Calu3 (cell line): ENCODE results near the gene OR10C1. TPM values are rescaled to one million over a fixed set of nuclear protein-coding genes. Genes with fewer than 3 reads are reported as not detected.
"Not testable (repeated sequence)": the region's sequence is repeated elsewhere in the genome, so short reads cannot be mapped to it uniquely, and the experiment has no call there.

Source experiments
- BruUV-seq: library from RNA; stranded (reverse); fragments of 400-500 nt; replicated peaks from 2 replicates; lab custom pipeline; 2021; lab: Mats Ljungman, UMichigan
- CTCF ChIA-PET: fragments of 300-600 bp; sonication (Branson Sonifier 250); formaldehyde crosslinking; loops from one replicate; lab custom pipeline; 2022; ENCODE audit warnings: antibody characterized with exemption; lab: Charles Lee
- DNase-seq: peaks from one replicate; pipeline ENCODE4 v3.0.0; 2022
- H3K27ac Mint-ChIP-seq: one replicate; pipeline ENCODE4 v1.8.0; 2022; ENCODE audit warnings: mixed read lengths; ENCODE audit not compliant: unreplicated experiment
- H3K27me3 Mint-ChIP-seq: one replicate; pipeline ENCODE4 v1.8.0; 2022; ENCODE audit warnings: mixed read lengths; ENCODE audit not compliant: unreplicated experiment
- H3K36me3 Mint-ChIP-seq: one replicate; pipeline ENCODE4 v1.8.0; 2022; ENCODE audit warnings: mild to moderate bottlenecking, moderate library complexity, mixed read lengths; ENCODE audit not compliant: insufficient read depth, unreplicated experiment
- H3K4me1 Mint-ChIP-seq: one replicate; pipeline ENCODE4 v1.8.0; 2022; ENCODE audit warnings: mild to moderate bottlenecking, low read depth, mixed read lengths; ENCODE audit not compliant: unreplicated experiment
- H3K4me3 Mint-ChIP-seq: one replicate; pipeline ENCODE4 v1.8.0; 2022; ENCODE audit warnings: mild to moderate bottlenecking, low read depth, moderate library complexity, mixed read lengths; ENCODE audit not compliant: unreplicated experiment
- H3K9me3 Mint-ChIP-seq: one replicate; pipeline ENCODE4 v1.8.0; 2022; ENCODE audit warnings: low read depth, mixed read lengths; ENCODE audit not compliant: unreplicated experiment
- intact Hi-C: fragments of 100-400 bp; cut with micrococcal nuclease; formaldehyde crosslinking; loops from one replicate; pipeline ENCODE4 v1.10.0; 2022; ENCODE audit not compliant: unreplicated experiment
- total RNA-seq: library from RNA; stranded (reverse); gene quantifications from 2 replicates; pipeline ENCODE4 v1.2.3, GENCODE V29; 2022
- TF ChIP-seq, protein P1 (sequence below): fragments of 200-600 bp; IDR thresholded peaks from one replicate; pipeline ENCODE4 v1.8.0; 2022; ENCODE audit warnings: antibody characterized with exemption; ENCODE audit not compliant: unreplicated experiment

Gene OR10C1
- total RNA-seq, 1 experiment from 2014 or later = not detected

DNA sequence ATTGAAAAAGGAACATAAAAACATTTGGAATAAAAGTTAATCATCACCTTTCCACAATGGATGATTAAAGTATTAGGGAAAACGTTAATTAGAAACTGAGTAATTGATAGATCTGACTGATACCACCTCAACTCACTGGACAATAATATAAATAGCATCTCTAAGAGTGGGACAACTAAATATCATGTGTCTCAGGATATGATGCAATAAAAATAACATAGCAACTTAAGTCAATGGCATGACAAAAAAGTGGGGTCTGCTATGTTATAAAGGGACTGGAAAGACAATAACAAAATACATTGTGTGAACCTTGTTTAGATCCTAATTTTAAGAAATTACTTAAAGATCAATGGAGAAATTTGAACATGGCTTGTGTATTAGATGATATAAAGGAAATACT lies 14.0 kb upstream of the OR10C1 start:
- Mint-ChIP-seq H3K4me3 (no peak overlapping the region), H3K27me3 (no peaks in the 10 kb centered on the region), H3K4me1 (no peaks in the 10 kb centered on the region), H3K9me3 (no peaks in the 10 kb centered on the region), H3K36me3 (no peaks in the 10 kb centered on the region), H3K27ac (no peak overlapping the region)
- TF ChIP-seq, protein P1, sequence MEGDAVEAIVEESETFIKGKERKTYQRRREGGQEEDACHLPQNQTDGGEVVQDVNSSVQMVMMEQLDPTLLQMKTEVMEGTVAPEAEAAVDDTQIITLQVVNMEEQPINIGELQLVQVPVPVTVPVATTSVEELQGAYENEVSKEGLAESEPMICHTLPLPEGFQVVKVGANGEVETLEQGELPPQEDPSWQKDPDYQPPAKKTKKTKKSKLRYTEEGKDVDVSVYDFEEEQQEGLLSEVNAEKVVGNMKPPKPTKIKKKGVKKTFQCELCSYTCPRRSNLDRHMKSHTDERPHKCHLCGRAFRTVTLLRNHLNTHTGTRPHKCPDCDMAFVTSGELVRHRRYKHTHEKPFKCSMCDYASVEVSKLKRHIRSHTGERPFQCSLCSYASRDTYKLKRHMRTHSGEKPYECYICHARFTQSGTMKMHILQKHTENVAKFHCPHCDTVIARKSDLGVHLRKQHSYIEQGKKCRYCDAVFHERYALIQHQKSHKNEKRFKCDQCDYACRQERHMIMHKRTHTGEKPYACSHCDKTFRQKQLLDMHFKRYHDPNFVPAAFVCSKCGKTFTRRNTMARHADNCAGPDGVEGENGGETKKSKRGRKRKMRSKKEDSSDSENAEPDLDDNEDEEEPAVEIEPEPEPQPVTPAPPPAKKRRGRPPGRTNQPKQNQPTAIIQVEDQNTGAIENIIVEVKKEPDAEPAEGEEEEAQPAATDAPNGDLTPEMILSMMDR = no peak
- DNase-seq = no peak
- BruUV-seq = no TSS peak
- CTCF ChIA-PET = interaction anchor here (1.0 to 1.2 kb wide), 2 partner anchors 102 to 1283 kb away, joined by 3 read pairs; partner anchors contain the start of gene ZKSCAN8
- intact Hi-C loops = no loop called here

DNA sequence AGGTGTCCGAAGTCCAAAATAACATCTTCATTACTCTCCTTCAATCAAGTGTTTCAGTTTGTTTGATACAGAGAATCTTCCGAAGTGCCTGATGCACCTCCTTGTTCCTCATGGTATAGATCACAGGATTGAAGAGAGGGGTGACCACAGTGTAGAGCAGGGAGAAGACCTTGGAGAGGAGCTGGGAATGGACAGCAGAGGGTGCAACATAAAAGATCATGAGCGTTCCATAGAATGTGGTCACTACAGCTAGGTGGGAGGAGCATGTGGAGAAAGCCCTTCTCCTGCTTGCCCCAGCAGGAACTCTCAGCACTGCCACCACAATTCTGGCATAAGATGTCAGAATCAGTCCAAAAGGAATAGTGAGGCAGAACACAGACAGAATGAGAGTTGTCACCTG lies 12.5 kb upstream of the OR10C1 start:
- Mint-ChIP-seq H3K36me3 (no peaks in the 10 kb centered on the region), H3K27me3 (no peaks in the 10 kb centered on the region), H3K4me1 (no peaks in the 10 kb centered on the region), H3K4me3 (no peak overlapping the region), H3K27ac (no peak overlapping the region), H3K9me3 (no peaks in the 10 kb centered on the region)
- intact Hi-C loops = no loop called here
- CTCF ChIA-PET = no interaction called here
- TF ChIP-seq, protein P1 = no peak
- no peak for DNase-seq
- BruUV-seq = no TSS peak

DNA sequence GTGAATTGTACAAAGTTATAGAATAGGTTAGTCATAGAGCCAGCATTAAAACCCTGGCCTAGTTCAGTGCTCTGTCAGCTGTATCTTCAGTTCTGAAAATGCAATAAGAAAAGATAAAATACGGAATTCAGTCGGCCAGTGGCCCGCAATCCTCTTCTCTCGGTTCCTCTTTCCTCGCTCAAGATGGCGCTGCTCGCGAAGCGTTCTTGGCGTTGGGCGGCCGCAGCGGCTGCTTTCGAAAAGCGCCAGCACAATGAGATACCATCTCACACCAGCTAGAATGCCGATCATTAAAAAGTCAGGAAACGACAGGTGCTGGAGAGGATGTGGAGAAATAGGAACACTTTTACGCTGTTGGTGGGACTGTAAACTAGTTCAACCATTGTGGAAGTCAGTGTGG lies 2.4 kb upstream of the OR10C1 start:
- H3K27ac Mint-ChIP-seq = not testable (repeated sequence)

DNA sequence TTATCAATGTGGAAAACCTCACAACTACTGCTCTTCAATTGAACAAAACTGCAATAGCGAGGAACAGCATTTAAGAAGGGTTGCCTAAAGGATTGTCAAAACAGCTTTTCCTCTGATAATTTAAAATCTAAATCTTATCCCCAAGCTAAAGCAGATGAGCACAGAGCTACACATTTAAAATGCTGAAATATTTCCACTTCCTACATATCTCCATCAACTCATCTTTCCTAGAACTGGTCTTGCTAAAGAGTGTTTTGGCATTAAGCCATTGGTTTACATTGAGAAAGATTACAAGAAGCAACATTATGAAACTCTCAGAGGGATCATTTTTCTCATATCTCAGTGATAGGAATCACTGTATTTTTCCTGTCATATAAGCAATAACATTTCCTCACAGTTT lies 3.6 kb downstream of the OR10C1 start:
- H3K4me1 Mint-ChIP-seq = no peaks in the 10 kb centered on the region
- H3K36me3 Mint-ChIP-seq = no peaks in the 10 kb centered on the region
- no peak overlapping the region for H3K4me3 Mint-ChIP-seq
- TF ChIP-seq, protein P1 = no peak
- CTCF ChIA-PET = no interaction called here
- no peak overlapping the region for H3K27ac Mint-ChIP-seq
- intact Hi-C loops = no loop called here
- peaks cover 4% of the 10 kb centered on the region for H3K9me3 Mint-ChIP-seq
- no peak for DNase-seq
- peaks cover 12% of the 10 kb centered on the region for H3K27me3 Mint-ChIP-seq
- BruUV-seq = no TSS peak

More for the DNA sequence above, 2.4 kb upstream of the OR10C1 start:
- H3K27me3 Mint-ChIP-seq = peaks cover 12% of the 10 kb centered on the region
- H3K9me3 Mint-ChIP-seq = peaks cover 15% of the 10 kb centered on the region
- DNase-seq, intact Hi-C loops, H3K36me3 Mint-ChIP-seq, CTCF ChIA-PET, BruUV-seq, H3K4me3 Mint-ChIP-seq, H3K4me1 Mint-ChIP-seq: not testable (repeated sequence)

DNA sequence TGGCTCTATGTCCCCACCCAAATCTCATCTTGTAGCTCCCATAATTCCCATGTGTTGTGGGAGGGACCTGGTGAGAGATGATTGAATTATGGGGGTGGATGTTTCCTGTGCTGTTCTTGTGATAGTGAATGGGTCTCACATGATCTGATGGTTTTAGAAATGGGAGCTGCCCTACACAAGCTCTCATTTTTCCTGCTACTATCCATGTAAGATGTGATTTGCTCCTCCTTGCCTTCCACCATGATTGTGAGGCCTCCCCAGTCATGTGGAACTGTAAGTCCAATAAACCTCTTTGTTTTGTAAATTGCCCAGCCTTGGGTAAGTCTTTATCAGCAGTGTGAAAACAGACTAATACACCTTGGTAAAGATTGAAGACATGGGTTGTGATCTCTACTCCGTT lies 4.9 kb downstream of the OR10C1 start:
- H3K9me3 Mint-ChIP-seq, H3K4me3 Mint-ChIP-seq, H3K36me3 Mint-ChIP-seq, BruUV-seq, DNase-seq, H3K4me1 Mint-ChIP-seq, H3K27ac Mint-ChIP-seq, intact Hi-C loops: not testable (repeated sequence)
- peaks cover 12% of the 10 kb centered on the region for H3K27me3 Mint-ChIP-seq
- CTCF ChIA-PET = interaction anchor here (0.6 kb wide), 1 partner anchor 151 kb away, joined by 3 read pairs; no protein-coding TSS in a partner anchor
